Epithelial cell of esophagus (primary cell): ENCODE measurements around the gene GPR17.

ENCODE experiments used
- DNase-seq: peaks from one replicate; pipeline ENCODE4 v3.0.0; 2010; ENCODE audit warnings: low read depth
- H3K4me3 ChIP-seq: 2 replicates; pipeline ENCODE4 v1.5.1; 2011; ENCODE audit warnings: mild to moderate bottlenecking, low read length, control low read depth
- TF ChIP-seq, protein P1 (sequence below): IDR thresholded peaks from 2 replicates; pipeline ENCODE4 v1.5.1; 2011; ENCODE audit warnings: low read depth, mild to moderate bottlenecking, low read length, control low read depth, inconsistent platforms; ENCODE audit not compliant: insufficient read depth; ENCODE audit errors: missing control alignments

GPR17 gene

DNA sequence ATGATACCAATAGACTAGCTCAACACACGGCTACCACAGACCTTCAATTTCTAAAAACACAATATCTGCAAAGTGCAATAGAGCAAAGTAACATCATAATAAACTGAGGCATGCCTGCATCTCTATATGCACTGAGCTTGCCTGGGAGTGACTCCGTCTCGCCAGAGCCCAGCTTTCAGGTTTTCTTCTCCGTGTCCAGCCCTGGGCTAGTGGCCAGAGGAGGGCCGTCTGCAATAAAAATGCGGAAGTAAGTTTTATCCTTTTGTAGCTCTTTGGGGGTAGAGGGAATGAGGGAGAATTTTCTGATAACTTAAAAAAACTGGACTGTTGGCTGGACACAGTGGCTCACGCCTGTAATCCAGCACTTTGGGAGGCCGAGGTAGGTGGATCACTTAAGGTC is 41.0 kb upstream of the GPR17 start:
- H3K4me3 ChIP-seq = no peak overlapping the region
- TF ChIP-seq, protein P1, sequence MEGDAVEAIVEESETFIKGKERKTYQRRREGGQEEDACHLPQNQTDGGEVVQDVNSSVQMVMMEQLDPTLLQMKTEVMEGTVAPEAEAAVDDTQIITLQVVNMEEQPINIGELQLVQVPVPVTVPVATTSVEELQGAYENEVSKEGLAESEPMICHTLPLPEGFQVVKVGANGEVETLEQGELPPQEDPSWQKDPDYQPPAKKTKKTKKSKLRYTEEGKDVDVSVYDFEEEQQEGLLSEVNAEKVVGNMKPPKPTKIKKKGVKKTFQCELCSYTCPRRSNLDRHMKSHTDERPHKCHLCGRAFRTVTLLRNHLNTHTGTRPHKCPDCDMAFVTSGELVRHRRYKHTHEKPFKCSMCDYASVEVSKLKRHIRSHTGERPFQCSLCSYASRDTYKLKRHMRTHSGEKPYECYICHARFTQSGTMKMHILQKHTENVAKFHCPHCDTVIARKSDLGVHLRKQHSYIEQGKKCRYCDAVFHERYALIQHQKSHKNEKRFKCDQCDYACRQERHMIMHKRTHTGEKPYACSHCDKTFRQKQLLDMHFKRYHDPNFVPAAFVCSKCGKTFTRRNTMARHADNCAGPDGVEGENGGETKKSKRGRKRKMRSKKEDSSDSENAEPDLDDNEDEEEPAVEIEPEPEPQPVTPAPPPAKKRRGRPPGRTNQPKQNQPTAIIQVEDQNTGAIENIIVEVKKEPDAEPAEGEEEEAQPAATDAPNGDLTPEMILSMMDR = no peak
- DNase-seq = no peak

DNA sequence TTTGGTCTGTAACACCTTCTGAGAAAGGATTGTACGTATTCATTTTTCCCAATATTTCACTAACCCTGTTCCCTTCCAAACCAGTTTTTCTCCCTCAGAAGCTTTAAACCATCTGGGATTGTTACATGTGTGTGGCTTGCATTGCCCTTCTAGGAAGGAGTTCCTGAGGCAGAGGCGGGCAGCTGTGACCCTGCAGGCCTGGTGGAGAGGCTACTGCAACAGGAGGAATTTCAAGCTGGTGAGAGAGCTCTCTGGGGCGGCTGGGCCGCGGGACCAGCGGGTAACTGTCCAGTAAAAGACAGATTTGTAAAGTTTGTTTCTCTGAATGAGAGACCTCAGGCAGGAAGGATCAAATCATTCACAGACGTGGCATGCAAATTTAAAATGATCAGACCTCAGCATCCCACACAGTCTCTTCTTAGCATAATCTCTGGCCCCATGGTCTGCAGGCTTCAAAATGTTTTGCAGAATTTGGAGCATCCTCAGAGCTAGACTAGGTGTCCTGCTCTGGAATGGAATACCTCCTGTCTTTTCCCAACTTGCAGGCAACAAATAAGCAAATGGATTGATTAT is 40.2 kb upstream of the GPR17 start:
- TF ChIP-seq, protein P1 = no peak
- no peak overlapping the region for H3K4me3 ChIP-seq
- DNase-seq = no peak

- TF ChIP-seq, protein P1 = no peak
- DNase-seq = no peak
- no peak overlapping the region for H3K4me3 ChIP-seq
Measured at GRCh38 chr2:127606625-127607398, 39.1 kb upstream of the GPR17 start.

DNA sequence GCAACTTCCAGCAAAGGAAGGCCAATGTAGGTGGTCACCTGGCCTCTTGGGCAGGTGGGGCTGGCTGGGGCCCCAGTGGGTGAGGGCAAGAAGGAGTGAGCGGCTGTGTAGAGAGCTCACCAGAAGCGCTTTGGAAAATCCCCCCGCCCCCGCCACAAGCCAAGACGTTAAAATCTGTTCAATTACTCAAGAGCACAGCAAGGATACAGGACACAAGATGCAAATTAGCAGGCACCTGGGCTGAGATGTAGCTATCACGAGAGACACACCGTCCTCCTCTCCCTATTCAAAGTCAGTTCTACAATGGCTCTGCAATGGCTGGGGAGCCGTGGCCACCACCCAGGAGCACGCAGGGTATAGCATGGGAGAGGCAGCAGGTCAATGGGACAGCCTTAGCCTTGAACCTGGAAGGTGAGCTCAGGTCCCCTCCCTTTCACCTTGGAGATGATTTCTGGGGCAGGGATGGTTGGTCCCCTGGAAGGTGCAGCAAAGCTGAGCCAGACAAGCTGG is 38.5 kb upstream of the GPR17 start:
- TF ChIP-seq, protein P1 = no peak
- H3K4me3 ChIP-seq = no peak overlapping the region
- DNase-seq = no peak

- no peak for DNase-seq
- TF ChIP-seq, protein P1 = no peak
- H3K4me3 ChIP-seq = no peak overlapping the region
Measured at GRCh38 chr2:127608061-127609030, 37.6 kb upstream of the GPR17 start.

- TF ChIP-seq, protein P1 = no peak
- no peak for DNase-seq
- no peak overlapping the region for H3K4me3 ChIP-seq
Measured at GRCh38 chr2:127609031-127609751, 36.8 kb upstream of the GPR17 start.
